Measurements from ENCODE around the gene DAO.

DAO gene
- long read RNA-seq = 0 reads

GRCh38 chr12:108879615-108880254, at the start of gene DAO:
DAO (plus strand) TSS chr12:108880092; CDS start chr12:108885007, 4,915 bp downstream.
- no peaks in the 10 kb centered on the region for H3K27me3 ChIP-seq (ENCODE audit: insufficient read depth, poor library complexity, severe bottlenecking)
- no peak within 1 kb of the TSS for H3K4me3 ChIP-seq (replicated peaks; ENCODE audit: insufficient read depth, low read length)
- DNase-seq (ENCODE audit: low read depth in 1 of 2, low spot score in 1 of 2) = no peak
- no peak for TF ChIP-seq SPI1 (IDR thresholded peaks at IDR 0.05; ENCODE audit: borderline replicate concordance, low read depth)
- TF ChIP-seq POLR2AphosphoS5 (IDR thresholded peaks at IDR 0.05; ENCODE audit: low read depth) = no peak
- TF ChIP-seq GABPA (IDR thresholded peaks at IDR 0.05; ENCODE audit: low read depth) = no peak
- no peak for TF ChIP-seq CTCF (IDR thresholded peaks at IDR 0.05; ENCODE audit: insufficient read depth, low read length)
- TF ChIP-seq REST (IDR thresholded peaks at IDR 0.05; ENCODE audit: insufficient replicate concordance, low read depth) = no peak
- H3K27ac ChIP-seq (replicated peaks) = no peak within 1 kb of the TSS

GRCh38 chr12:108831309-108831991, 48.4 kb upstream of the DAO start:
- H3K27ac ChIP-seq (replicated peaks) = no peak overlapping the region
- no peak overlapping the region for H3K4me3 ChIP-seq (replicated peaks; ENCODE audit: insufficient read depth, low read length)
- no peaks in the 10 kb centered on the region for H3K27me3 ChIP-seq (ENCODE audit: insufficient read depth, poor library complexity, severe bottlenecking)
- DNase-seq (ENCODE audit: low read depth in 1 of 2, low spot score in 1 of 2) = no peak
- no peak for TF ChIP-seq CTCF (IDR thresholded peaks at IDR 0.05; ENCODE audit: insufficient read depth, low read length)
- no peak for TF ChIP-seq GABPA (IDR thresholded peaks at IDR 0.05; ENCODE audit: low read depth)
- TF ChIP-seq SPI1 (IDR thresholded peaks at IDR 0.05; ENCODE audit: borderline replicate concordance, low read depth) = no peak
- TF ChIP-seq POLR2AphosphoS5 (IDR thresholded peaks at IDR 0.05; ENCODE audit: low read depth) = no peak
- no peak for TF ChIP-seq REST (IDR thresholded peaks at IDR 0.05; ENCODE audit: insufficient replicate concordance, low read depth)

GRCh38 chr12:108832208-108832607, 47.7 kb upstream of the DAO start:
- H3K27ac ChIP-seq (replicated peaks) = no peak overlapping the region
- DNase-seq (ENCODE audit: low read depth in 1 of 2, low spot score in 1 of 2) = no peak
- no peak overlapping the region for H3K4me3 ChIP-seq (replicated peaks; ENCODE audit: insufficient read depth, low read length)
- TF ChIP-seq SPI1 (IDR thresholded peaks at IDR 0.05; ENCODE audit: borderline replicate concordance, low read depth) = no peak
- no peak for TF ChIP-seq GABPA (IDR thresholded peaks at IDR 0.05; ENCODE audit: low read depth)
- no peaks in the 10 kb centered on the region for H3K27me3 ChIP-seq (ENCODE audit: insufficient read depth, poor library complexity, severe bottlenecking)

- no peak overlapping the region for H3K4me3 ChIP-seq (replicated peaks; ENCODE audit: insufficient read depth, low read length)
- no peak for DNase-seq (ENCODE audit: low read depth in 1 of 2, low spot score in 1 of 2)
Measured at GRCh38 chr12:108832730-108833354, 47.0 kb upstream of the DAO start.

More at GRCh38 chr12:108832730-108833354, 47.0 kb upstream of the DAO start:
- H3K27ac ChIP-seq (replicated peaks) = no peak overlapping the region
- TF ChIP-seq CTCF (IDR thresholded peaks at IDR 0.05; ENCODE audit: insufficient read depth, low read length) = no peak
- TF ChIP-seq GABPA (IDR thresholded peaks at IDR 0.05; ENCODE audit: low read depth) = no peak
- TF ChIP-seq POLR2AphosphoS5 (IDR thresholded peaks at IDR 0.05; ENCODE audit: low read depth) = no peak
- TF ChIP-seq SPI1 (IDR thresholded peaks at IDR 0.05; ENCODE audit: borderline replicate concordance, low read depth) = no peak
- TF ChIP-seq REST (IDR thresholded peaks at IDR 0.05; ENCODE audit: insufficient replicate concordance, low read depth) = no peak
- no peaks in the 10 kb centered on the region for H3K27me3 ChIP-seq (ENCODE audit: insufficient read depth, poor library complexity, severe bottlenecking)

Data from HL-60 (cell line).